T-helper 2 cell treated with Interferon-gamma antibody and Interleukin-4, amounts not matched to agents 100 ng/mL and 5 ng/mL, for 36 hours (primary cell): ENCODE results near the gene NAA20. TPM values are rescaled to one million over a fixed set of nuclear protein-coding genes. Genes with fewer than 3 reads are reported as not detected.

ENCODE experiments used
- intact Hi-C: fragments of 100-400 bp; cut with micrococcal nuclease; formaldehyde crosslinking; loops from one replicate; pipeline ENCODE4 v1.15.1; 2023
- total RNA-seq: library from RNA; stranded (reverse); gene quantifications from 2 replicates; pipeline ENCODE4 v1.2.3, GENCODE V29; 2022

The NAA20 gene
- total RNA-seq, 1 donor from 2014 or later = 50.6 TPM

DNA sequence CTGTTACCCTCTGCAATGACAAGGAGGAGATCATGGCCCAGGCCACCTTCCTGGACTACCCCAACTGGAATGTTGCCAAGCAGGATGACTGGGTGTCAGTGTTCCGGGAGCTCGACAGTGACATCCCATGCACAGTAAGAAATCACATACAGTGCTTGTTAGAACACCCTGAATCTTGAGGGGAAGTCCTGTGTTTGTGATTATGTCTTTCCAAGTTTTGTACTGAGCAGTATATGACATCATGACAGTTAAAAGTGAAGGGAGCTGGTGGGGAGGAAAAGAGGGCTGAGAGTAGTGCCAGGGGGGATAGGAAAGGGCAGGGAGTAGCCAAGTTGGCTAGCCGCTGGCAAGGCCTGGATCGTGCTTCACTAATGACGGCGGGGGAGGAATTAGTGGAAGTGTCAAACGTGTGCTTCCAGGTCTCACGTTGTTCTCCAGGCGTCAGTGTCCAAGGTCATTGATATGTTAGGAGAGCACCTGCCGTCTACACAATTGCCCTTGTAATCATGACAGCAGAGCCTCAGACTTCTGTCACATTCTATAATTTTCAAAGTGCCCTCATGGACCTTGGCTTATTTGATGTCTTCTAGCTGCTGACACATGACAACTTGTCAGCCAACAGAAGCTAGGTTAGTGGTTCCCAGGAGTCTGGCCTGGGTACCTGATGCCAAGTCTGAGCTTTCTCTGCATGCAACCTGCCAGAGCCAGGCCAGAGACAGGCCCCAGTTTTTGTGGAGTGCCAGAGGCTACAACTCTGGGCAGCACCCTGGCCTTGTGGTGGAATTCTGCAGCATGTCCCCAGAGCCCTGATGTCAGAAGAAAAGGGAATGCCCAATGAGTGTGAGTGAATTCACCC, 53.9 kb downstream of the NAA20 start:
- intact Hi-C loops = no loop called here

DNA sequence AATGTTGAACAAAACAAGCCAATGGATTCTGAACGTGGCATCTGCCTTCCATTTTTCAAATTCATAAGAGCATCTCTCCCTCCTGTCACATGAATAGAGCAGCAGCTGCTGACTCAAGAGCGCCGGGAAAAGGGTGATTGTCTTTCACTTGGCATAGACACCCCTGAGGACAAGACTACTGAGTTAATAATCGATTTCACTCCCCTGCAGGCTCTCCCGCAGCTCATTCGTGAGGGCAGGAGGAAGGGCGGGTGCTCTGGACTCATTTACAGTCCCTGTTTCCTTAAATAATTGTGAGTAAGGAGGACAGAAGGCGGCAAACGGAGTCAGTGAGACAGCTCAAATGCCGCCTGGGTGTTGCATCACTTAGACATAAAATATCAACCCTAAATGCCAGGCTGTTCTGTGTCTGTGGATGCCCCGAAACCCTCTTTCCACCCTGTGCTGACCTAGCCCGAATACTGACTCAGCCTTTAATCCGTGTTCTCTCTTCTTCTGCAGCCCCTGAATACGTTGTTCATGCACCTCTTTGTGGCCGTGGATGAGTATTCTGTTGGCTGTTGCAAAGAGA, 56.7 kb downstream of the NAA20 start:
- intact Hi-C loops = no loop called here

DNA sequence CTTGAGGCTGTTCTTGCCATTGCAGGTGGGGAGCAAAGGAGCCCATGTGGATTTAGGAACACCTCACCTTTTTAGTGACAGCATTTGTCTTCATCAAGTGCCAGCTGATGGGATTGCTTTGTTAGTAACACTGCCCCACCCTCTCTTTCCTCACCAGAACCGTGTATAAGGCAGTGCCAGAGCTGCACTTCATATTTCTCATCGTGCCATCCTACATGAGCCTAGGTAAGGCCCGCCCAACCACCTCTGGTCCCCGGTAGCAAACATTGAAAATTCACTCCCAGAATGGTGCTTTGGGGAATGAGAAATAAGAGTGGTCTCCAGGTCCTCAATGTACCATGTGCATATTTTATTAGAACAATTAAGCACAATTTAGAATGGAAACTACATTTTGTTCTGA, 57.9 kb downstream of the NAA20 start:
- intact Hi-C loops = no loop called here

DNA sequence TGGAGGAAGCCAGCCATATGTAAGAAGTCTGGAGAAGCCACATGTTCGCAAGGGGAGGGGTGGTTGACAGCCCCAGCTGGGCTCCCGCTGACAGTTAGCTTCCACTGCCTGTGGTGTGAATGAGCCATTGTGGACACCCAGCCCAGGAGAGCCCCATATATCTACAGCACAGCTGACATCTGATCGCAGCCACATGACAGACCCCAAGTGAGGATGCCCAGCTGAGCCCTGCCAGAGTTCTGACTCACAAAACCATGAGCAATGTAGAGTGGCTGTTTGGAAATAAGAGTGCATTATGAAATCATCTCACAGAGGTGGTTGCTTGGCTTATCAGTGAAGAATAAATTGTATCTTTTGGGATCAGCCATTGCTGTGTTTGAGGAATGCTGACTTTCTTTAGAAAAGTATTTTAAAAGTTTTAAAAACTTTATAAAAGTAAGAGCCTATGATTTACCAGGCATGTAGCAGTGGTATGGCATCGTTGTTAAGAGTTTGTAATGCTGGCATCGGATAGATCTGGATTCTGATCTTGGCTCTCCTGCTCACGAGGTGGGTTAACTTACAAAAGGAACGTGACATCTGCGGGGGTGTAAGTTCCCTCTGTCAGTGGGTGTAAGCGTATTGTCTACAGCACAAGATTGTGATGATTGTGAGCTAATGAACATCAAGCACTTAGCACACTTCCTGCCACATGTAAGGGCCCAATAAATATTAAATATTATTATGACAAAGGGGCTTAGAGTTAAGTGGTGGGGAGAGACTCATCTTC, 59.3 kb downstream of the NAA20 start:
- intact Hi-C loops = no loop called here

DNA sequence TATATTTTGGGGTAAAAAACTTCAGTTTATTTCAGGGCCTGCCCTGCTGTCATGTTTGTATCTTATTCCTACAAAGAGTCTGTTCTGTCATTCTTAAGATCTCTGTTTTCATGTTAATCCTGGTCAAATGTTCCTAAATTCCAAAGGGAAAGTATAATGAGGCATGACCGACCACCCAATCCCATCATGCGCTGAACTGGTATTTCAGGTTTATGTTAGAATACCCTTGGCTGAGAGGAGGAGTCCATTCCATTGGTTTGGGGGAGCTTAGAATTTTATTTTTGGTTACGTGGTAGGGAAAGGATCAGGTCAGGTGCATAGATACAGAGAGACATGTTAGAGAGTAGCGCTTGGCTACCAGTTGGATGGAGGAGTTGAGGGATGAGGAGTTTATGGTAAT, 60.9 kb downstream of the NAA20 start:
- intact Hi-C loops = no loop called here

DNA sequence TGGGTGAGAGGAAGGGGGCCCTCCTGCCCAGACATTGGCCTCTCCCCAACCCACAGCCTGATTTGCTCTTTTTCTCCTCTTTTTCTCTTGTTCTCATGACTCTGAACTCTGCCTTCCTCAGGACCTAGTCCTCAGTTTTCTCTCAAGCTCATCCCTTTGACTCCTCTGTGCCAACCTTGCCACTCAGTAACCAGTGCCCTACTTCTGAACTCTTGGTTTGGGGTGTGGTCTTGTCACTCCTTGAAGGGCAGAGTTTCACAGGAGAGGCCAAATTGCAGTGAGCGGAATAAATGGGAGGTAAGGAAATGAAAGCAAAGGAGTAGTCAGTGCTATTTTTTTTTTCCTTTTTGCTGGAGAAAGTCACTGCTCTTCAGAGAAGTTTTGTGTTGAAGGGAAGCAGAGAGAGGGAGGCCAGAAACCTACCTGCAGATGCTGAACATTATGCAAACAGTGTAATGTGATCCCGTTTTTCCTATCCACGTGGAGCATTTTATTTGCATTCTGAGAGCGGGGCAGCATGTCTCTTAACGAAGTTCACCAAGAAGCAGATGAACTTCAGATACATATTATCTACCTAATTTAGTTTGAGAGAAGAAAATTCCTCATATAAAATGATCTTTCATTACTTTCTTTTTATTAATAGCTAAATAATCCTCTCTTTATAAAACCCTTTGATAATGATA, 62.1 kb downstream of the NAA20 start:
- intact Hi-C loops = no loop called here

Other genes with a start within 250 kb of the NAA20 start
- gene CRNKL1, start 35.1 kb downstream of the NAA20 start, total RNA-seq = 18.1 and 20.2 TPM in 2 replicates
- gene CFAP61, start 35.2 kb downstream of the NAA20 start, total RNA-seq = not detected in 2 replicates